22Rv1 (cell line): ENCODE measurements around the gene SLC19A1.

ENCODE experiments used
- ZFX ChIP-seq: fragments of 450-650 bp; IDR thresholded peaks from 2 replicates; pipeline ENCODE4 v1.6.1; 2017; ENCODE audit warnings: antibody characterized with exemption, borderline replicate concordance
- TF ChIP-seq, protein P1 (sequence below): fragments of 450-650 bp; IDR thresholded peaks from 2 replicates; pipeline ENCODE4 v1.5.1; 2017; ENCODE audit warnings: mild to moderate bottlenecking

- no peak for TF ChIP-seq ZFX
- TF ChIP-seq, protein P1, sequence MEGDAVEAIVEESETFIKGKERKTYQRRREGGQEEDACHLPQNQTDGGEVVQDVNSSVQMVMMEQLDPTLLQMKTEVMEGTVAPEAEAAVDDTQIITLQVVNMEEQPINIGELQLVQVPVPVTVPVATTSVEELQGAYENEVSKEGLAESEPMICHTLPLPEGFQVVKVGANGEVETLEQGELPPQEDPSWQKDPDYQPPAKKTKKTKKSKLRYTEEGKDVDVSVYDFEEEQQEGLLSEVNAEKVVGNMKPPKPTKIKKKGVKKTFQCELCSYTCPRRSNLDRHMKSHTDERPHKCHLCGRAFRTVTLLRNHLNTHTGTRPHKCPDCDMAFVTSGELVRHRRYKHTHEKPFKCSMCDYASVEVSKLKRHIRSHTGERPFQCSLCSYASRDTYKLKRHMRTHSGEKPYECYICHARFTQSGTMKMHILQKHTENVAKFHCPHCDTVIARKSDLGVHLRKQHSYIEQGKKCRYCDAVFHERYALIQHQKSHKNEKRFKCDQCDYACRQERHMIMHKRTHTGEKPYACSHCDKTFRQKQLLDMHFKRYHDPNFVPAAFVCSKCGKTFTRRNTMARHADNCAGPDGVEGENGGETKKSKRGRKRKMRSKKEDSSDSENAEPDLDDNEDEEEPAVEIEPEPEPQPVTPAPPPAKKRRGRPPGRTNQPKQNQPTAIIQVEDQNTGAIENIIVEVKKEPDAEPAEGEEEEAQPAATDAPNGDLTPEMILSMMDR = no peak
These were observed 63.2 kb downstream of the SLC19A1 start for GRCh38 chr21:45478816-45479669.
